Ishikawa (cell line): ENCODE measurements around the gene ANP32B.

ENCODE experiments used
- CEBPB ChIP-seq: IDR thresholded peaks from 2 replicates; pipeline ENCODE4 v1.6.1; 2012
- CREB1 ChIP-seq: IDR thresholded peaks from 2 replicates; pipeline ENCODE4 v1.6.1; 2012; ENCODE audit warnings: low read depth
- EGR1 ChIP-seq: IDR thresholded peaks from 2 replicates; pipeline ENCODE4 v1.6.1; 2012
- EP300 ChIP-seq: IDR thresholded peaks from 2 replicates; pipeline ENCODE4 v1.6.1; 2012; ENCODE audit warnings: borderline replicate concordance
- FOXM1 ChIP-seq: IDR thresholded peaks from 2 replicates; pipeline ENCODE4 v1.6.1; 2012; ENCODE audit warnings: low read depth, borderline replicate concordance
- NFIC ChIP-seq: IDR thresholded peaks from 2 replicates; pipeline ENCODE4 v1.6.1; 2012
- RAD21 ChIP-seq: IDR thresholded peaks from 2 replicates; pipeline ENCODE4 v1.6.1; 2012; ENCODE audit warnings: low read depth
- TAF1 ChIP-seq: IDR thresholded peaks from 2 replicates; pipeline ENCODE4 v1.6.1; 2012; ENCODE audit warnings: low read depth, mild to moderate bottlenecking
- TCF12 ChIP-seq: IDR thresholded peaks from 2 replicates; pipeline ENCODE4 v1.6.1; 2012; ENCODE audit warnings: low read depth
- TEAD4 ChIP-seq: IDR thresholded peaks from 2 replicates; pipeline ENCODE4 v1.6.1; 2012
- YY1 ChIP-seq: IDR thresholded peaks from 2 replicates; pipeline ENCODE4 v1.6.1; 2012; ENCODE audit warnings: low read depth
- ZBTB7A ChIP-seq: IDR thresholded peaks from 2 replicates; pipeline ENCODE4 v1.6.1; 2012; ENCODE audit warnings: low read depth
- TF ChIP-seq, protein P1 (sequence below): IDR thresholded peaks from 2 replicates; pipeline ENCODE4 v1.6.1; 2012
- TF ChIP-seq, protein P2 (sequence below): IDR thresholded peaks from 2 replicates; pipeline ENCODE4 v1.6.1; 2012
- TF ChIP-seq, protein P3 (sequence below): IDR thresholded peaks from 2 replicates; pipeline ENCODE4 v1.6.1; 2012; ENCODE audit warnings: low read depth, mild to moderate bottlenecking

The ANP32B gene

DNA sequence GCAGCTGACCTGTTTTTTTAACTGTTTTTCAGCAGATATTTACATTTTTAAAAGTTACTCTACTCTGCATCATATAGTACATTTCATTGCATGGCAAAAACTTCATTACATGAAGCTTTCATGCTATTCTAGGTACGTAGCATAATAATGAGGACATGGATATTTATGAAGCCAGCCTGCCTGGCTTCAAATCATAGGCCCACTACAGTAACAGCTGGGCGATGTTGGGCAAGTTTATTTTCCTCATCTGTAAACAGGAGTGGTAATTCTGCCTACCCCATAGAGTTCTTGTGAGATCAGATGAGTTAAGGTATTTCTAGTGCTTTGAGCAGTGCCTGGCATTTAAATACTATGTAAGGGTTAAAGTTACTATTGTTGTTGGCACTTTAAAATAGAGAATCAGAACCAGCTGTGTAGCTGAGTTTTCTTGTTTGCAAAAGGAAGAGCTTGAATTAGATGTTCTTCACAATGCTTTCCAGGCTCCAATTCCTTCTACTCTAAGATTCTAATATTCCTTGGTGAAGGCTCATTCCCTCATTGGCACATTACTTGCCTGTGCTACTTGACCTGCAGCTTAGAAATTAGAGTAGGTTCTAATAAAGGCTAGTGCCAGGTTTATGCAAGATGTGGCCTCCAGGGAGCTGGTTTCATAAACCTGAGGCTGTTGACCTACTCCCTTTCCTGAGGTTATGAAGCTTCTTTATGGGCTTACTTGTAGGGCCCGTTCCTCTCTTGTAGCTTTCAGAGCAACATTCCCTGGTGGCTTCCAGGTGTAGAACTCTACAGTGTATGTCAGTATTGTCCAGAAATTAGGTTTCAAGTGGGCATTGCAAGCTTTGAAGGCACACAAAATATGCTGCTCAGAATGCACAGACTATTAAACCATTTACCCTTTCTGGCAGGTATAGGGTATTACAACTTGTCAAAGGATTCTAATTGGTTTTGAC, 14.5 kb downstream of the ANP32B start:
- TF ChIP-seq ZBTB7A (no peak), CEBPB (no peak), RAD21 (no peak)

DNA sequence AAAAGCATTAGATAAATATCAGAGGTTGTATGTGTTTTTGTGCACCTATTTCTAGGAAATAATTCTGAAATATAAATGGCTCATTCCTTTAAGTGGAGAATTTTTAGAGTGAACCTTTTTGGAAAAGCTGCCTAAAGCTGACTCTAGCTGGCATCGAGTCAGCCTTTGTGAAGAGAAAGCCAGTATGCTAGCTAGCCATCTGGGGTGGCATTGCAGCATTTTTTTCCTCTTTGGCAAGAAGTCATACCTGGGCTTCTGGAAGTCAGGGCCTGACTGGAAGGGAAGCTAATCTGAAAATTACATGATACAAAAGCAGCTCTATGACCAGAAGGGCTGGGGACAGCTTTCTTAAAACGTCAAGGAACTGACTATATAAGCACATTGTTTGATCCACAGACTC, 19.7 kb downstream of the ANP32B start:
- TF ChIP-seq, protein P1, sequence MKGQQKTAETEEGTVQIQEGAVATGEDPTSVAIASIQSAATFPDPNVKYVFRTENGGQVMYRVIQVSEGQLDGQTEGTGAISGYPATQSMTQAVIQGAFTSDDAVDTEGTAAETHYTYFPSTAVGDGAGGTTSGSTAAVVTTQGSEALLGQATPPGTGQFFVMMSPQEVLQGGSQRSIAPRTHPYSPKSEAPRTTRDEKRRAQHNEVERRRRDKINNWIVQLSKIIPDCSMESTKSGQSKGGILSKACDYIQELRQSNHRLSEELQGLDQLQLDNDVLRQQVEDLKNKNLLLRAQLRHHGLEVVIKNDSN, result no peak
- TF ChIP-seq NFIC (no peak), TAF1 (no peak), TEAD4 (no peak), EP300 (no peak), ZBTB7A (no peak), EGR1 (no peak), YY1 (no peak), RAD21 (no peak), CREB1 (no peak), TCF12 (no peak), CEBPB (no peak), FOXM1 (no peak)
- TF ChIP-seq, protein P2, sequence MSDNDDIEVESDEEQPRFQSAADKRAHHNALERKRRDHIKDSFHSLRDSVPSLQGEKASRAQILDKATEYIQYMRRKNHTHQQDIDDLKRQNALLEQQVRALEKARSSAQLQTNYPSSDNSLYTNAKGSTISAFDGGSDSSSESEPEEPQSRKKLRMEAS, result no peak
- TF ChIP-seq, protein P3, sequence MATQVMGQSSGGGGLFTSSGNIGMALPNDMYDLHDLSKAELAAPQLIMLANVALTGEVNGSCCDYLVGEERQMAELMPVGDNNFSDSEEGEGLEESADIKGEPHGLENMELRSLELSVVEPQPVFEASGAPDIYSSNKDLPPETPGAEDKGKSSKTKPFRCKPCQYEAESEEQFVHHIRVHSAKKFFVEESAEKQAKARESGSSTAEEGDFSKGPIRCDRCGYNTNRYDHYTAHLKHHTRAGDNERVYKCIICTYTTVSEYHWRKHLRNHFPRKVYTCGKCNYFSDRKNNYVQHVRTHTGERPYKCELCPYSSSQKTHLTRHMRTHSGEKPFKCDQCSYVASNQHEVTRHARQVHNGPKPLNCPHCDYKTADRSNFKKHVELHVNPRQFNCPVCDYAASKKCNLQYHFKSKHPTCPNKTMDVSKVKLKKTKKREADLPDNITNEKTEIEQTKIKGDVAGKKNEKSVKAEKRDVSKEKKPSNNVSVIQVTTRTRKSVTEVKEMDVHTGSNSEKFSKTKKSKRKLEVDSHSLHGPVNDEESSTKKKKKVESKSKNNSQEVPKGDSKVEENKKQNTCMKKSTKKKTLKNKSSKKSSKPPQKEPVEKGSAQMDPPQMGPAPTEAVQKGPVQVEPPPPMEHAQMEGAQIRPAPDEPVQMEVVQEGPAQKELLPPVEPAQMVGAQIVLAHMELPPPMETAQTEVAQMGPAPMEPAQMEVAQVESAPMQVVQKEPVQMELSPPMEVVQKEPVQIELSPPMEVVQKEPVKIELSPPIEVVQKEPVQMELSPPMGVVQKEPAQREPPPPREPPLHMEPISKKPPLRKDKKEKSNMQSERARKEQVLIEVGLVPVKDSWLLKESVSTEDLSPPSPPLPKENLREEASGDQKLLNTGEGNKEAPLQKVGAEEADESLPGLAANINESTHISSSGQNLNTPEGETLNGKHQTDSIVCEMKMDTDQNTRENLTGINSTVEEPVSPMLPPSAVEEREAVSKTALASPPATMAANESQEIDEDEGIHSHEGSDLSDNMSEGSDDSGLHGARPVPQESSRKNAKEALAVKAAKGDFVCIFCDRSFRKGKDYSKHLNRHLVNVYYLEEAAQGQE, result no peak

DNA sequence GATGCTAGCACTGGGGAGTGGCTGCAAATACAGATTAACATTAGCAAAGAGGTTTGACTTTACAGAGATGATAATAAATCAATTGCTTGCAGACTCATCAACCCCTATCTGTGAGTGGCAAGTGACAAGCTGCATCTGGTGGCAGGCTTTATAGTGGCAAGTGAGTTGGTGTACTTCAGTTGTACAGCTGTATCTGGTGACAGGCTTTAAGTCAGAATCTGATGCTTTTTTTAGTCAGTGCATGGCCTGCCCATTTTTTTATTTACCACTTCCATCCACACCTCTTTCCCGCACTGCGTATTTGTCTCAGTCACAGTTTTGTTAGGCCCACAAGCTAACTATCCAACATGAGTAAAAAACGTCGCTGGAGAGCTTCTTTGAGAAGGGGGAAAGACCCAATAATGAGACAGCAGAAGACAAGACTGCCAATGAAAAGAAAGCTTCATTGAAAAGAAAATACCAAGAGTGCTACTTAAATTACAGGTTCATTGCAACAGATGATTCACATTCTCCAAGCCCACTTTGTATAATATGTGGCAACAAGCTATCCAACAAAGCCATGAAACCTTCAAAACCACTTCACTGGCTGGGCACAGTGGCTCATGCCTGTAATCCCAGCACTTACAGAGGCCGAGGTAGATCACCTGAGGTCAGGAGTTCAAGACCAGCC, 23.1 kb downstream of the ANP32B start:
- TF ChIP-seq EGR1, result no peak

DNA sequence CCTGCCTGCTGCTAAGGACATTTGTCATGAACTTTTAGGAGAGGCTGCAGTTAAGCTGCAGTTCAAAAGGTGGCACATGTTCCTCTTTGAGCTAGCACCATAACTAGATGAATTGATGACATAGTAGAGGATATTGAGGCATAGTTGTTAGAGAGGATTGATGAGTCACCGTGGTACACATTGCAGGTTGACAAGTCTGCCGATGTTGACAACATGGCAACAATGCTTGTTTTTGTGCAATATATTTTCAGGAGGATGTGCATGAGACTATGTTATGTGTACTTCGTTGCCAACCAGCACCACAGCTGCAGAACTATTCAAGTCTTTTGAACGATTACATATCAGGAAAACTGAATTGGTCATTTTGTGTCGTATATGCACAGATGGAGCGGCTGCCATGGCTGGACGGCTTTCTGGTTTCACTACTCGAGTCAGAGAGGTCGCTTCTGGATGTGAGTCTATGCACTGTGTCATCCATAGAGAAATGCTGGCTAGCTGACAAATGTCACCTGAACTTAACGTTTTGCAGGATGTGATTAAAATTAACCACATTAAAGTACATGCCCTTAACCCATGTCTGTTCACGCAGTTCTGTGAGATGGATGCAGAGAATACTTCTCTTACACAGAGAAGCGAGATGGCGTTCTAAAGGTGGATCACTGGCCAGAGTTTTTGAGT, 24.2 kb downstream of the ANP32B start:
- TF ChIP-seq RAD21 (no peak), TAF1 (no peak), YY1 (no peak), EGR1 (no peak), ZBTB7A (no peak), CREB1 (no peak), TEAD4 (no peak), NFIC (no peak), EP300 (no peak), TCF12 (no peak), CEBPB (no peak), FOXM1 (no peak)
- TF ChIP-seq, protein P3, result no peak
- TF ChIP-seq, protein P1, result no peak
- TF ChIP-seq, protein P2, result no peak

DNA sequence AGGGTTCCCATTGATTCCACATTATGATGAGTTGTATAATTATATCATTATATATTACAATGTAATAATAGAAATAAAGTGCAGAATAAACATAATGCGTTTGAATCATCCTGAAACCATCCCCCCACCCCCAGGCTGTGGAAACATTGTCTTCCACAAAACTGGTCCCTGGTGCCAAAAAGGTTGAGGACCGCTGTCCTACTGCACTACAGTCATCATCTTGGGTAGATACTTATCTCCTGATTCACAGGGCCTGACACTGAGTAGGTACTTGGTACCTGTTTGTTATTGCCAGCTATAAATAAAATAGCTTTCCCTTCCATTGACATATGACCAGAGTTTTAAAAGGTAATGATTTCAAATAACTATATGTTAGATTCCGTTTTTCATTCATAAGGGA, 25.6 kb downstream of the ANP32B start:
- no peak for TF ChIP-seq RAD21
